K562 (cell line): ENCODE data around the gene STX12. TPM values are rescaled to one million over a fixed set of nuclear protein-coding genes. Genes with fewer than 3 reads are reported as not detected.

Experiments
- EP300 ChIP-seq: IDR thresholded peaks from 2 replicates; pipeline ENCODE4 v1.6.1; 2012; ENCODE audit warnings: low read length, improper control_type of control experiment
- ESRRA ChIP-seq: fragments of 450-650 bp; IDR thresholded peaks from 2 replicates; pipeline ENCODE4 v1.6.1; 2014; ENCODE audit warnings: low read depth, mild to moderate bottlenecking, moderate library complexity, borderline replicate concordance
- RCOR1 ChIP-seq, 2 experiments: IDR thresholded peaks; 2 replicates each; pipeline ENCODE4 v1.6.1; 2012; ENCODE audit warnings: low read depth in 2 of 2, low read length in 2 of 2, borderline replicate concordance in 1 of 2, improper control_type of control experiment in 1 of 2
- REST ChIP-seq, 2 experiments: fragments of 450-650 bp; formaldehyde crosslinking in 1 of 2; IDR thresholded peaks; 2 replicates each; pipeline versions ENCODE4 v1.4.0 to v1.6.1; 2014 to 2020; ENCODE audit warnings: mild to moderate bottlenecking in 2 of 2, borderline replicate concordance in 1 of 2, low read depth in 1 of 2
- polyA plus RNA-seq, 8 experiments: library from polyadenylated mRNA; depleted of rRNA in 4 of 8; stranded (reverse) in 5 of 8; unstranded in 3 of 8; fragments of >200 nt; fragmentation: Nextera tagmentation in 2 of 8; fragmentation: Illumina TruSeq in 1 of 8; extraction: Ambion mirVana in 2 of 8; extraction: Trizol in 1 of 8; gene quantifications; 2 replicates each; pipeline versions ENCODE4 v1.2.1 to v1.2.3, GENCODE V29; 2011 to 2014; ENCODE audit warnings: inconsistent platforms in 1 of 8, missing spikeins in 1 of 8
- total RNA-seq, 7 experiments: library from RNA; depleted of rRNA in 6 of 7; stranded (reverse); fragments of >200 nt in 6 of 7; fragmentation: Illumina TruSeq in 2 of 7; extraction: Trizol in 2 of 7; gene quantifications; 2 replicates each; pipeline versions ENCODE4 v1.2.1 to v1.2.3, GENCODE V29; 2011 to 2021; ENCODE audit warnings: low replicate concordance in 1 of 7

The STX12 gene
- total and polyA plus RNA-seq, 9 of the 15 experiments (the other 6 are each of a cell fraction or from before 2014, with no cell fraction given) = 16.9 to 31.3 (median 25.7) TPM

DNA sequence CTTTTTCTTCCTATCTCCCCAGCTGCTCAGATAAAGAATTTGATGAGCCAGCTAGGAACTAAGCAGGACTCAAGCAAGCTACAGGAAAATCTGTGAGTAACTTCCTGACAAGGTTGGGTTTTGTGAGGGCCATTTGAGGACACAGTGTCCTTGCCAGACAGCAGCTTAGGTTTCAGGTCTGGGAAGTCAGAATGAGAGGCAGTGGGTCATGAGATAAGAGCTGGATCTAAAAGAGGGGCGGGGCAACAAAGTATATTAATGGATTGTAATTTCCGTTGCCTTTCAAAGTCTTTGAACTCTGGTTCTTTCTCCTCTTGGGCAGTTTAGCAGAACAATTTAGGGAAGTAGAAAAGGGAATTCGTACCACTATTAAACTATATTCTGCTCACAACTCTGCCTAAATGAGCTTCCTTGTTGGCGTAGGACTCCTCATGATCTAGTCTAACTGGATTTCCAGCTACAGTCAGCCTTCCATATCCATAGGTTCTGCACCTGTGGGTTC lies 16.6 kb downstream of the STX12 start (continued):
- TF ChIP-seq RCOR1 (IDR thresholded peaks at IDR 0.05; ENCODE audit: borderline replicate concordance in 1 of 2, low read depth in 2 of 2, low read length in 2 of 2) = peak in 1 of 2 experiments; percentile 82; a peak in 2 of 4 replicates
- TF ChIP-seq ESRRA = peak; percentile 94
- peak; percentile 31; the same call in 1 of the 2 replicates for TF ChIP-seq REST (IDR thresholded peaks at IDR 0.05; ENCODE audit: borderline replicate concordance)
- TF ChIP-seq REST (CRISPR knock-in tag; IDR thresholded peaks at IDR 0.05; ENCODE audit: low read depth) = no peak
- TF ChIP-seq EP300 = peak; percentile 70
